Tibial artery (tissue), 4 donors: ENCODE data around the gene NTN3.
A peak's percentile ranks its signal among the peaks of the same experiment; 100 is the strongest.

Experiments
- DNase-seq, 2 donors: peaks; one replicate each; pipeline ENCODE4 v3.0.0-alpha.2; 2019
- H3K27ac ChIP-seq, 2 donors: fragments of 200-600 bp; sonication (generic) in 1 of 2; 1 replicate in 1 of 2; 2 replicates in 1 of 2; pipeline ENCODE4 v1.5.1; 2018 to 2019; ENCODE audit warnings: mild to moderate bottlenecking in 1 of 2
- H3K27me3 ChIP-seq, 2 donors: fragments of 200-600 bp; sonication (generic) in 1 of 2; one replicate each; pipeline versions ENCODE4 v1.5.1 to v1.6.0; 2016 to 2019
- H3K36me3 ChIP-seq, 3 donors: fragments of 200-600 bp; sonication (generic) in 2 of 3; one replicate each; pipeline ENCODE4 v1.5.1; 2016 to 2019; ENCODE audit warnings: mild to moderate bottlenecking in 2 of 3
- H3K4me1 ChIP-seq, 4 donors: fragments of 200-600 bp; sonication (generic) in 2 of 4; 1 replicate in 3 of 4; 2 replicates in 1 of 4; pipeline ENCODE4 v1.5.1; 2016 to 2019
- H3K4me3 ChIP-seq, 2 donors: fragments of 200-600 bp; sonication (generic) in 1 of 2; 1 replicate in 1 of 2; 2 replicates in 1 of 2; pipeline ENCODE4 v1.5.1; 2018 to 2019; ENCODE audit warnings: mild to moderate bottlenecking in 2 of 2
- H3K9me3 ChIP-seq, 3 donors: fragments of 200-600 bp; sonication (generic) in 1 of 3; one replicate each; pipeline ENCODE4 v1.5.1; 2016 to 2019
- intact Hi-C: fragments of 100-400 bp; cut with DNase I; formaldehyde crosslinking; loops from one replicate; pipeline ENCODE4 v1.15.0; 2023; ENCODE audit warnings: low total_unique reads
- TF ChIP-seq, protein P1 (sequence below), 2 experiments: fragments of 200-600 bp in 1 of 2; fragments of 450-650 bp in 1 of 2; IDR thresholded peaks; one replicate each; pipeline ENCODE4 v1.5.1; 2017 to 2019; ENCODE audit warnings: antibody characterized with exemption in 2 of 2, mild to moderate bottlenecking in 1 of 2, moderate library complexity in 1 of 2

The NTN3 gene

DNA sequence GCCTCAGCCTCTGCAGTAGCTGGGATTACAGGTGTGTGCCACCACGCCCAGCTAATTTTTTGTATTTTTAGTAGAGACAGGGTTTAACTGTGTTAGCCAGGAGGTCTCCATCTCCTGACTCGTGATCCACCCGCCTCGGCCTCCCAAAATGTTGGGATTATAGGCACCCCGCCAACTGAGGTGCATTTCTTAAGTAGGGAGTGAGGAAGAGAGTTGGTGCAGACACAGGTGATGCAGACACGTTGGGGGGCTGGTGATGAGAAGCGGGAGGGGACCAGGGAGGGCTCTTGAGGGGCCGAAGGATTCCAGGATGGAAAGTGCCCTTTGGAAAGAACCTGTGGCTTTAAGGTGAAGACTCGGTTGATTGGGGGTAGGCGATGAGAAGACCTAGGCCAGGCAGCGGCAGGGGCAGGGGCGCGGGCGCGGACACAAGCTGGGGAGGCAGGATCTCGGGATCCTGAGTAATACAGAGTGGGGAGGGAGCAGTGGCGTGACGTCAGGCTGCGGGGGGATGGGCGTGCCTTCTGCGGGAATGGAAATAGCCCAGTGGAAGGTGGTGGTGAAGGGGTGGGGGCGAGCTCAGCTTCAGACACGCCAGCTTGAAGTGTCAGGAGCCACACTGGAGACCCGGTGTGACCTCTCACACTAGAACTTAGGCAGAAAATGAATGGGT, 40.2 kb downstream of the NTN3 start:
- DNase-seq: peak; percentile 80 to 90
- TF ChIP-seq, protein P1, sequence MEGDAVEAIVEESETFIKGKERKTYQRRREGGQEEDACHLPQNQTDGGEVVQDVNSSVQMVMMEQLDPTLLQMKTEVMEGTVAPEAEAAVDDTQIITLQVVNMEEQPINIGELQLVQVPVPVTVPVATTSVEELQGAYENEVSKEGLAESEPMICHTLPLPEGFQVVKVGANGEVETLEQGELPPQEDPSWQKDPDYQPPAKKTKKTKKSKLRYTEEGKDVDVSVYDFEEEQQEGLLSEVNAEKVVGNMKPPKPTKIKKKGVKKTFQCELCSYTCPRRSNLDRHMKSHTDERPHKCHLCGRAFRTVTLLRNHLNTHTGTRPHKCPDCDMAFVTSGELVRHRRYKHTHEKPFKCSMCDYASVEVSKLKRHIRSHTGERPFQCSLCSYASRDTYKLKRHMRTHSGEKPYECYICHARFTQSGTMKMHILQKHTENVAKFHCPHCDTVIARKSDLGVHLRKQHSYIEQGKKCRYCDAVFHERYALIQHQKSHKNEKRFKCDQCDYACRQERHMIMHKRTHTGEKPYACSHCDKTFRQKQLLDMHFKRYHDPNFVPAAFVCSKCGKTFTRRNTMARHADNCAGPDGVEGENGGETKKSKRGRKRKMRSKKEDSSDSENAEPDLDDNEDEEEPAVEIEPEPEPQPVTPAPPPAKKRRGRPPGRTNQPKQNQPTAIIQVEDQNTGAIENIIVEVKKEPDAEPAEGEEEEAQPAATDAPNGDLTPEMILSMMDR (IDR thresholded peaks at IDR 0.05): no peak

DNA sequence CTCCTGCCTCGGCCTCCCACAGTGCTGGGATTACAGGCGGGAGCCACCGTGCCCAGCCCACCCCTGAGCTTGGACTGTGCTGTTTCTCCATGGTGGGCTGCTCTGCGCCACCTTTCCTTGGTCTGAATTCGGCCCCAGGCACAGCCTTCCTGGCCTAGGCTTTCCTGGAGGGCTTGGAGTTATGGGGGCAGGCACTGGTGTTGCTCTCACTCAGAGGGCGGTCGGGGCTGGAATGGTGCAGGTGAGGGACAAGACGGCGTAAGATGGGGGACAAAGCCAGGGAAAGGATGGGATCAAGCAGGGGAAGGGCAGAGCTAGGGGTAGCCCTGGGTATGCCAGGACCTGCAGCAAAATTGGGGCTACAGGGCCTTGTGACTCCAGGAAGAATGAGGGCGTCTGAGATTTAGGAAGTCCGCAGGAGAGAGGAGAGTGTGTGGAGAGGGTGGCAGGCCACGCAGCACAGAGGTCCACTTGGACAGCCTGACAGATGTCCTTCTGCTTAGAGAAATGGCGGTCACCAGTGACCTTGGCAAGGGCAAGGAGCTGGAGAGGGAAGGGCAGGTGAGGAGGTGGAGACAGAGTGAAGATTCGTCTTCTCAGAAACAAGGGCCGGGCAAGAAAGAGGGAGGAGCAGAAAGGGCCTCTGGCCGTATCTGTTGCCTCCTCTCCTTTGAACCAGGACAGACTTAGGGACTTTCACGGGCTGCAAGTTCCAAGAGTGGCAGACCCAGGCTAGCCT, 41.1 kb downstream of the NTN3 start:
- peak overlapping the region in 1 of 2 donors; percentile 99 for H3K27ac ChIP-seq
- no peak overlapping the region for H3K4me3 ChIP-seq
- H3K9me3 ChIP-seq: no peaks in the 10 kb centered on the region
- H3K36me3 ChIP-seq: peaks cover 0 to 5% (median 0%) of the 10 kb centered on the region in 3 donors
- TF ChIP-seq, protein P1 (IDR thresholded peaks at IDR 0.05): no peak
- no peaks in the 10 kb centered on the region for H3K27me3 ChIP-seq
- intact Hi-C loops: no loop called here
- no peak for DNase-seq
- peaks cover 0 to 43% (median 41%) of the 10 kb centered on the region in 4 donors for H3K4me1 ChIP-seq

More for the DNA sequence above, 40.2 kb downstream of the NTN3 start:
- Histone ChIP-seq H3K36me3 (peaks cover 0 to 1% (median 0%) of the 10 kb centered on the region in 3 donors), H3K9me3 (no peaks in the 10 kb centered on the region), H3K4me3 (no peak overlapping the region), H3K4me1 (peaks cover 0 to 34% (median 32%) of the 10 kb centered on the region in 4 donors), H3K27ac (peak overlapping the region in 1 of 2 donors; percentile 20), H3K27me3 (no peaks in the 10 kb centered on the region)
- intact Hi-C loops: no loop called here

DNA sequence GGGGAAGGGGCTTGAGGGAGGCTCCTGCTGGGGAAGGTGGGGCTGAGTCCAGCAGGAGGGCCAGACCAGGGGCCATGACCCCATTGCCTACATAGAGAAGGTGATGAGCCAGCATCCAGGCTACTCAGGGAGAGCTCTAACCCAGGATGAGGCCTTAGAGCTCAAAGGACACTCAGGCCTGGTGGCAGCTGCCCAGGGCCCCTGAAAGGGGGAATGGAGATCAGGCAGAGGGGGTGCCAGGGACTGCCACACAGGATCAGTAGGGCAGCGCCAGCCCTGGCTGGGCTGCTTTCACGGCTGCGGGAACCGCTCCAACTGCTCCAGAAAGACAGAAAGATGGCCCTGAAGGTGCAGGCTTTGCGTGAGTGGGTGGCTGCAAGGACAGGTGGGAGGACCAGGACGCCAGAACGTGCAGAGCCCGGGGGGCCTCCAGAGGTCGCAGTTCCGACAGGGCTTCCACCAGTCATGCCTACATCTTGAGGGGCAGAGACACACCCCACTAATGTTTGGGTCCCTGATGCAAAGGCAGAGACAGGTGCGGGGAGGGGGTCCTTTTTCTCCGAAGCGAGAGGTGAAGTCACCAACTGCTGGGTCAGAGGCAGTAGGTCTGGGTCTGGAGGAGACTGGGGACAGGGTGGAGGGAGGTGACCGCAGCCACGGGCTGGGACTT, 41.8 kb downstream of the NTN3 start:
- TF ChIP-seq, protein P1 (IDR thresholded peaks at IDR 0.05): no peak
- H3K27ac ChIP-seq: peak overlapping the region; percentile 99
- peaks cover 0 to 50% (median 47%) of the 10 kb centered on the region in 4 donors for H3K4me1 ChIP-seq
- peaks cover 0 to 5% (median 0%) of the 10 kb centered on the region in 3 donors for H3K36me3 ChIP-seq
- H3K27me3 ChIP-seq: no peaks in the 10 kb centered on the region
- H3K4me3 ChIP-seq: peak overlapping the region; percentile 89 to 99
- H3K9me3 ChIP-seq: no peaks in the 10 kb centered on the region
- intact Hi-C loops: no loop called here
- no peak for DNase-seq

DNA sequence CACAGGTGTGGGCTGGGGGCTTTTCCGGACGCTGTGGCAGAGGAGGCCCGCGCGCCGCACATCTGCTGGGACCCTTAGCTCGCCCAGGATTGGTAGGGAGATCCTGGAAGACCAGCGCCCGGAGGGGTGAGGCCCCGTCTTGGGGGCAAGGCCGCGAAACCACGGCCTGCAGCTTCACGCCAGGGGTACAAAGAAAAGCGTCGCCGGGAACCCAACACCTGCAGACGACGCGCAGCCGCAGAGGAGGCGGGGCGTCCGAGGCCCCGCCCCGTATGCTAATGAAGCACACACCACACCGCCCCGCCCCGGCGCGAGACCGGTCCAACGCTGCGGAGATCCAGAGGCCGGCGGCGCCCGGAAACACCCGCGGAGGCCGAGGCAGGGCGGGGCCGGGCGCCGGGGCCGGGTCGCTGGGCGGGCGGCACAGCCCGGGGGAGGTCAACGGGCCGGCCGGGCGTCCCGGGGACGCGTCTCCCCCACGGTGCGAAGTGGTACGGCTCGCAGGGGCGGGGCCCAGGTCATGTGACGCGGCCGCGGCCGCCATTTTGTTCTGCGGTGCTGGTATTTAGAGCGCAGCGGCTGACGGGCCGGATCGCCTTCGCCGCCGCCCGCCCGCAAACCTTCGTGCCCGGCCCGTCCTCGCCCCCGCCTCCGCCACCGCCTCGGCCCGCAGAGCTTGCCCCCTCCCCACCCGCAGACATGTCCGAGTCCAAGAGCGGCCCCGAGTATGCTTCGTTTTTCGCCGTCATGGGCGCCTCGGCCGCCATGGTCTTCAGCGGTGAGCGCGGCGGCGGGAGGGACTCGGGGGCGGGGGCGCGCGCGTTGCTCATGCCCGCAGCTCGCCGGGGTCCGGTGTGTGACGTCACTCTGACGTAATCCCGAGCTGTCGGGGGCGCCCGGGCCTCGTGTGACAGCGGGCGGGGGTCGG, 42.6 kb downstream of the NTN3 start, which contains the start of gene ATP6V0C:
ATP6V0C (plus strand) TSS at position 548 of the 928 bp plus-strand sequence; CDS start at position 700, 152 bp downstream.
- Histone ChIP-seq H3K9me3 (no peaks in the 10 kb centered on the region), H3K27ac (peak within 1 kb of the TSS; percentile 99), H3K4me1 (peaks cover 0 to 58% (median 55%) of the 10 kb centered on the region in 4 donors), H3K36me3 (peaks cover 0 to 5% (median 0%) of the 10 kb centered on the region in 3 donors), H3K27me3 (no peaks in the 10 kb centered on the region), H3K4me3 (peak within 1 kb of the TSS; percentile 89 to 99)
- TF ChIP-seq, protein P1 (IDR thresholded peaks at IDR 0.05): no peak
- intact Hi-C loops: no loop called here
- peak; percentile 94 to 95 for DNase-seq
